OCI-LY1 (cell line): ENCODE results near the gene TLCD1.

Experiments
- H2AFZ ChIP-seq: fragments of 200-600 bp; sonication (generic), shearing (Covaris generic); 2 replicates; pipeline ENCODE4 v1.6.0; 2014; ENCODE audit warnings: antibody characterized with exemption, mild to moderate bottlenecking, low read length
- H3F3A ChIP-seq: fragments of 200-600 bp; sonication (generic), shearing (Covaris generic); 2 replicates; pipeline ENCODE4 v1.6.0; 2014; ENCODE audit warnings: mild to moderate bottlenecking, antibody characterized with exemption, low read length, moderate library complexity; ENCODE audit not compliant: insufficient read depth
- H3K27ac ChIP-seq: fragments of 200-600 bp; sonication (generic); 2 replicates; pipeline ENCODE4 v1.5.1; 2014; ENCODE audit warnings: low read length, mixed run types, mild to moderate bottlenecking, low read depth; ENCODE audit not compliant: poor library complexity, severe bottlenecking
- H3K27me3 ChIP-seq: fragments of 200-600 bp; sonication (generic); 2 replicates; pipeline ENCODE4 v1.6.0; 2014; ENCODE audit warnings: antibody characterized with exemption, mild to moderate bottlenecking, low read length, moderate library complexity; ENCODE audit not compliant: insufficient read depth
- H3K36me3 ChIP-seq: fragments of 200-600 bp; sonication (generic); 2 replicates; pipeline ENCODE4 v1.6.1; 2014; ENCODE audit warnings: mild to moderate bottlenecking, antibody characterized with exemption, low read length, moderate library complexity, mixed read lengths; ENCODE audit not compliant: insufficient read depth
- H3K4me1 ChIP-seq: fragments of 200-600 bp; sonication (generic); 2 replicates; pipeline ENCODE4 v1.5.1; 2014; ENCODE audit warnings: mild to moderate bottlenecking, low read length, moderate library complexity; ENCODE audit not compliant: insufficient read depth, severe bottlenecking
- H3K4me2 ChIP-seq: fragments of 200-600 bp; sonication (generic), shearing (Covaris generic); 2 replicates; pipeline ENCODE4 v1.6.1; 2014; ENCODE audit warnings: low read length
- H3K4me3 ChIP-seq: fragments of 200-600 bp; sonication (generic); 2 replicates; pipeline ENCODE4 v1.5.1; 2014; ENCODE audit warnings: low read length, low read depth, mild to moderate bottlenecking, mixed read lengths; ENCODE audit not compliant: poor library complexity, severe bottlenecking
- H3K79me2 ChIP-seq: fragments of 200-600 bp; shearing (Covaris generic); 2 replicates; pipeline ENCODE4 v1.6.1; 2016; ENCODE audit warnings: mixed run types, low read length, mixed read lengths; ENCODE audit not compliant: insufficient read depth
- H3K9ac ChIP-seq: fragments of 200-600 bp; sonication (generic), shearing (Covaris generic); 2 replicates; pipeline ENCODE4 v1.6.1; 2014; ENCODE audit warnings: mild to moderate bottlenecking, low read length, mixed read lengths
- H3K9me2 ChIP-seq: fragments of 200-600 bp; sonication (generic), shearing (Covaris generic); 2 replicates; pipeline ENCODE4 v1.6.1; 2014; ENCODE audit warnings: low read depth, mild to moderate bottlenecking, low read length, mixed read lengths
- H3K9me3 ChIP-seq: fragments of 200-600 bp; shearing (Covaris generic); 2 replicates; pipeline ENCODE4 v1.6.1; 2014; ENCODE audit warnings: low read length, mixed read lengths
- H4K20me1 ChIP-seq: fragments of 200-600 bp; sonication (generic), shearing (Covaris generic); 2 replicates; pipeline ENCODE4 v1.6.0; 2016; ENCODE audit warnings: mild to moderate bottlenecking, low read length; ENCODE audit not compliant: insufficient read depth
- EZH2 ChIP-seq: fragments of 200-600 bp; sonication (generic), shearing (Covaris generic); IDR thresholded peaks from 2 replicates; pipeline ENCODE4 v1.8.0; 2017; ENCODE audit warnings: borderline replicate concordance, mixed run types, mild to moderate bottlenecking, antibody characterized with exemption, low read length, moderate library complexity, mixed read lengths
- TF ChIP-seq, protein P1 (sequence below): fragments of 200-600 bp; sonication (generic), shearing (Covaris generic); IDR thresholded peaks from 2 replicates; pipeline ENCODE4 v1.5.1; 2017; ENCODE audit warnings: mild to moderate bottlenecking, antibody characterized with exemption, low read length, moderate library complexity, mixed read lengths

Gene TLCD1

DNA sequence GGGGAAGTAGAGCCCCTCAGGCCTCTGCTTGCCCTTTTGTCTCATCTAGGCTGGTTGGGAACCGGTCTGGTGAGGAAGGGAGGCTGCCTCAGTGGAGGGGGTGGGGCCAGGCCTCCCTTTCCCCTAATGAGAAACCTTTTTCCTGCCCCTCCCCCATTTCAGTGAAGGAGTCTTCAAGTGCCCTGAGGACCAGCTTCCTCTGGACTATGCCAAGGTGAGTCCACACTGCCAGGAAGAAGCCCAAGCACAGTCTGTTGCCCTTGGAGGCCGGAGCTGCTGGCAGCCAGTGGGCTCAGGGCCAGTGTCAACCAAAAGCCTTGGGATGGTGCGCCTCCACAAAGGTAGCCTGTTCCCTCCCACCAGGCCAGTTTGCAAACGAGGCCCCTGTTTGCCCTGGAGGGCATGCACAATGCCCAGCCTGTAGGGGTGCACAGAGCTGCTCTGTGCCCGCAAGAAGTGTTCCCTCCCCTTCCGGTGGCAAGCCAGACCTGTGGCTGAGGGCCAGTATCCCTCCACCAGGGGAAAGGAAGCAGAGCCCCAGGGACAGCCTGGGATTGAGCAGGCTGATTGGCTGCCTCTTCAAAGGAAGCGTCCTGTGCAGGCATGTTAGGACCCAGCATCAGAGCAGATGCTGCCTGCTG is 21.1 kb upstream of the TLCD1 start:
- peaks cover 9% of the 10 kb centered on the region for H3K79me2 ChIP-seq
- peak overlapping the region; percentile 76; the same call in 1 of the 2 replicates for H3K4me2 ChIP-seq
- no peaks in the 10 kb centered on the region for H3K27me3 ChIP-seq
- TF ChIP-seq, protein P1, sequence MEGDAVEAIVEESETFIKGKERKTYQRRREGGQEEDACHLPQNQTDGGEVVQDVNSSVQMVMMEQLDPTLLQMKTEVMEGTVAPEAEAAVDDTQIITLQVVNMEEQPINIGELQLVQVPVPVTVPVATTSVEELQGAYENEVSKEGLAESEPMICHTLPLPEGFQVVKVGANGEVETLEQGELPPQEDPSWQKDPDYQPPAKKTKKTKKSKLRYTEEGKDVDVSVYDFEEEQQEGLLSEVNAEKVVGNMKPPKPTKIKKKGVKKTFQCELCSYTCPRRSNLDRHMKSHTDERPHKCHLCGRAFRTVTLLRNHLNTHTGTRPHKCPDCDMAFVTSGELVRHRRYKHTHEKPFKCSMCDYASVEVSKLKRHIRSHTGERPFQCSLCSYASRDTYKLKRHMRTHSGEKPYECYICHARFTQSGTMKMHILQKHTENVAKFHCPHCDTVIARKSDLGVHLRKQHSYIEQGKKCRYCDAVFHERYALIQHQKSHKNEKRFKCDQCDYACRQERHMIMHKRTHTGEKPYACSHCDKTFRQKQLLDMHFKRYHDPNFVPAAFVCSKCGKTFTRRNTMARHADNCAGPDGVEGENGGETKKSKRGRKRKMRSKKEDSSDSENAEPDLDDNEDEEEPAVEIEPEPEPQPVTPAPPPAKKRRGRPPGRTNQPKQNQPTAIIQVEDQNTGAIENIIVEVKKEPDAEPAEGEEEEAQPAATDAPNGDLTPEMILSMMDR, result no peak
- no peak for TF ChIP-seq EZH2
- H3K4me1 ChIP-seq, result peaks cover 65% of the 10 kb centered on the region
- peaks cover 72% of the 10 kb centered on the region for H3K36me3 ChIP-seq
- H3K4me3 ChIP-seq, result no peak overlapping the region
- no peaks in the 10 kb centered on the region for H3K9me3 ChIP-seq
- no peak overlapping the region; the same call in 1 of the 2 replicates for H3K9ac ChIP-seq
- no peaks in the 10 kb centered on the region for H3K9me2 ChIP-seq
- H4K20me1 ChIP-seq, result no peaks in the 10 kb centered on the region
- no peaks in the 10 kb centered on the region for H3F3A ChIP-seq
- peak overlapping the region; percentile 85 for H3K27ac ChIP-seq
- H2AFZ ChIP-seq, result no peak overlapping the region

- peaks cover 70% of the 10 kb centered on the region for H3K4me1 ChIP-seq
- no peaks in the 10 kb centered on the region for H3K9me2 ChIP-seq
- peak overlapping the region; percentile 95; the same call in 1 of the 2 replicates for H3K9ac ChIP-seq
- H3F3A ChIP-seq, result no peaks in the 10 kb centered on the region
- no peak for TF ChIP-seq EZH2
- TF ChIP-seq, protein P1, result no peak
- H3K4me2 ChIP-seq, result peak overlapping the region; percentile 76
- peak overlapping the region; percentile 85 for H3K27ac ChIP-seq
- H2AFZ ChIP-seq, result no peak overlapping the region
- peaks cover 66% of the 10 kb centered on the region for H3K36me3 ChIP-seq
- no peaks in the 10 kb centered on the region for H3K9me3 ChIP-seq
- H3K27me3 ChIP-seq, result no peaks in the 10 kb centered on the region
- H4K20me1 ChIP-seq, result no peaks in the 10 kb centered on the region
- H3K4me3 ChIP-seq, result peak overlapping the region; percentile 87
- H3K79me2 ChIP-seq, result peaks cover 9% of the 10 kb centered on the region
These were observed 20.6 kb upstream of the TLCD1 start for GRCh38 chr17:28746611-28747050.

GRCh38 chr17:28745786-28746411 is 19.9 kb upstream of the TLCD1 start:
- Histone ChIP-seq H3F3A (no peaks in the 10 kb centered on the region), H3K36me3 (peaks cover 62% of the 10 kb centered on the region), H3K27me3 (no peaks in the 10 kb centered on the region), H2AFZ (no peak overlapping the region), H3K9me2 (no peaks in the 10 kb centered on the region), H3K9me3 (no peaks in the 10 kb centered on the region), H3K4me3 (peak overlapping the region; percentile 87), H3K9ac (peak overlapping the region; percentile 95), H3K79me2 (peaks cover 9% of the 10 kb centered on the region), H4K20me1 (no peaks in the 10 kb centered on the region), H3K4me2 (peak overlapping the region; percentile 76), H3K27ac (peak overlapping the region; percentile 85), H3K4me1 (peaks cover 77% of the 10 kb centered on the region)
- TF ChIP-seq, protein P1, result no peak
- TF ChIP-seq EZH2, result no peak
